AG04449 (cell line): Measurements from ENCODE around the gene HIGD1C.

Source experiments
- CTCF ChIA-PET: fragments of 350-600 bp; formaldehyde crosslinking; extraction: SDS; loops from one replicate; lab custom pipeline; 2021; ENCODE audit warnings: antibody characterized with exemption; lab: Yijun Ruan, JAX
- POLR2A ChIA-PET: fragments of 400-600, 350-600 bp; formaldehyde crosslinking; extraction: SDS; loops from one replicate; lab custom pipeline; 2020; ENCODE audit warnings: antibody characterized with exemption, inconsistent platforms; lab: Yijun Ruan, JAX
- DNase-seq: peaks from one replicate; pipeline ENCODE4 v3.0.0-alpha.2; 2010; ENCODE audit warnings: low read depth, low spot score
- H3K4me3 ChIP-seq: 2 replicates; pipeline ENCODE4 v1.5.1; 2011; ENCODE audit warnings: low read depth, mild to moderate bottlenecking, control low read depth, low read length
- TF ChIP-seq, protein P1 (sequence below): IDR thresholded peaks from one replicate; pipeline ENCODE4 v1.5.1; 2011; ENCODE audit warnings: mild to moderate bottlenecking, moderate library complexity, low read length, control low read depth, inconsistent platforms; ENCODE audit not compliant: insufficient read depth; ENCODE audit errors: missing control alignments

Gene HIGD1C

DNA sequence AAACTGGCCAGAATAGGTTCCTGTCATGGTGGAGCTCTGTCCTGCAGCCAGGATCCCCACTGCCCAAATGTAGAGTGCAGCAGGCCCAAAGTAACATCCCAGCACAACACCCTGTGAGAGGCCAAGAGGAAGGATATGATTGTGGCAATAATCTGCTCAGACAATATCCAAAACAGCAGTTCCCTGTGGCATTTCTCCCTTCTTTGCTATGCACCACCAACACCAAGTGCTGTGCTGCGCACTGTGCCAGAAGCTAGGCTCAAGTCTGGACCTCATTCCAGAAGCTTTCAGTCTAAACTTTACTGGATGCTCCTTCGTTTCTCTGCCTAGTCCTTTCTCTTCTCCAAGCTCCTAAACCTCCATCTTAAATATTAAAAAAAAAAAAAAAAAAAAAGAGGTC is 40.5 kb downstream of the HIGD1C start:
- TF ChIP-seq, protein P1, sequence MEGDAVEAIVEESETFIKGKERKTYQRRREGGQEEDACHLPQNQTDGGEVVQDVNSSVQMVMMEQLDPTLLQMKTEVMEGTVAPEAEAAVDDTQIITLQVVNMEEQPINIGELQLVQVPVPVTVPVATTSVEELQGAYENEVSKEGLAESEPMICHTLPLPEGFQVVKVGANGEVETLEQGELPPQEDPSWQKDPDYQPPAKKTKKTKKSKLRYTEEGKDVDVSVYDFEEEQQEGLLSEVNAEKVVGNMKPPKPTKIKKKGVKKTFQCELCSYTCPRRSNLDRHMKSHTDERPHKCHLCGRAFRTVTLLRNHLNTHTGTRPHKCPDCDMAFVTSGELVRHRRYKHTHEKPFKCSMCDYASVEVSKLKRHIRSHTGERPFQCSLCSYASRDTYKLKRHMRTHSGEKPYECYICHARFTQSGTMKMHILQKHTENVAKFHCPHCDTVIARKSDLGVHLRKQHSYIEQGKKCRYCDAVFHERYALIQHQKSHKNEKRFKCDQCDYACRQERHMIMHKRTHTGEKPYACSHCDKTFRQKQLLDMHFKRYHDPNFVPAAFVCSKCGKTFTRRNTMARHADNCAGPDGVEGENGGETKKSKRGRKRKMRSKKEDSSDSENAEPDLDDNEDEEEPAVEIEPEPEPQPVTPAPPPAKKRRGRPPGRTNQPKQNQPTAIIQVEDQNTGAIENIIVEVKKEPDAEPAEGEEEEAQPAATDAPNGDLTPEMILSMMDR = no peak
- DNase-seq = no peak
- ChIA-PET POLR2A (no interaction called here), CTCF (interaction anchor here (0.6 kb wide), 1 partner anchor 110 kb away, joined by 4 read pairs; no protein-coding TSS in a partner anchor)
- no peak overlapping the region for H3K4me3 ChIP-seq

- DNase-seq = no peak
- CTCF ChIA-PET = interaction anchor here (1.0 to 8.5 kb wide), 2 partner anchors 13 to 234 kb away, joined by 3 to 59 read pairs; no protein-coding TSS in a partner anchor
- no peak overlapping the region for H3K4me3 ChIP-seq
- POLR2A ChIA-PET = no interaction called here
- TF ChIP-seq, protein P1 = no peak
Observed at GRCh38 chr12:50999093-50999492, 46.7 kb downstream of the HIGD1C start.

DNA sequence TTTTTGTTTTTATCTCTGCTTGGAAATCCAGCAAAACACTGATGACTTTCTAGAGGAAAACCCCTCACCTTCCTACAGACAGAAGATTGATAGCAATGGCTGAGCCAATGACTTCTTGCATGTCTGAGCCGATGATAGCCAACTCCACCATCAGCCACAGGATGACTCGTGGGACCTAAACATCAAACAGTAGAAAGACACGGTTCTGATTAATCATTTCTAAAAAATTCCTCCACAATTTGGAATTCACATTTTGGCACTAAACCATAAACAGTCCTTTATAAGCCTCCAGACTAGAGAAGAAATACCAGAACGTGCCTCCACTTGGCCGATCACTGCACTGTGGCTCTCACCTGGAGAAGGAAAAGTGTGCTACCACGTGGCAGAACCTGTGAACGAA is 47.9 kb downstream of the HIGD1C start:
- TF ChIP-seq, protein P1 = no peak
- POLR2A ChIA-PET = no interaction called here
- no peak overlapping the region for H3K4me3 ChIP-seq
- CTCF ChIA-PET = interaction anchor here (8.5 kb wide), 1 partner anchor 14 kb away, joined by 59 read pairs; no protein-coding TSS in a partner anchor
- peak; percentile 29 for DNase-seq

- H3K4me3 ChIP-seq = no peak overlapping the region
- CTCF ChIA-PET = interaction anchor here (1.1 to 8.5 kb wide), 2 partner anchors 15 to 351 kb away, joined by 3 to 59 read pairs; no protein-coding TSS in a partner anchor
- POLR2A ChIA-PET = no interaction called here
- DNase-seq = no peak
- TF ChIP-seq, protein P1 = no peak
Observed at GRCh38 chr12:51001799-51002198, 49.5 kb downstream of the HIGD1C start.

- CTCF ChIA-PET = interaction anchor here (1.2 to 8.5 kb wide), 2 partner anchors 18 to 43 kb away, joined by 3 to 59 read pairs; no protein-coding TSS in a partner anchor
- no peak overlapping the region for H3K4me3 ChIP-seq
- POLR2A ChIA-PET = no interaction called here
- no peak for DNase-seq
- TF ChIP-seq, protein P1 = no peak
Observed at GRCh38 chr12:51004504-51004903, 52.2 kb downstream of the HIGD1C start.

DNA sequence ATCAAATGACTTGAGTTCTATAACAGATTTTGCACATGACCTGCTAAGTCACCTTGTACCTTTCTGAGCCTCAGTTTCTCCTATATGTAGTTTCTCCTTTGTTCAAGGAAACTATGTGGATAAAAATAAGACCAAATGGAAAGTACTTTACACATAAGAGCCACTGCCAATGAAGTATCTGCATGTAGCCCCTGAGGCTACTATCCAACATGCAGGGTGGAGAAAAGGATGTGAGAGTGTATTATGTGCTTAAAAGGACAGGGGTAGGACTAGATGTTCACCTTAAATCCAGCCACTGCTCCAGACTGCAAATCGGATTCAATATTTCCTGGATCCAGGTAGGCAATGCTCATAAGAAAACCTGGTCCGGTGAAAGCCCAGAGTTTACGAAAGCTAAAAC is 52.7 kb downstream of the HIGD1C start:
- TF ChIP-seq, protein P1 = no peak
- H3K4me3 ChIP-seq = no peak overlapping the region
- ChIA-PET CTCF (interaction anchor here (1.2 to 8.5 kb wide), 3 partner anchors 17 to 42 kb away, joined by 3 to 59 read pairs (median 5); no protein-coding TSS in a partner anchor), POLR2A (no interaction called here)
- DNase-seq = no peak
